GM12865 (cell line): ENCODE measurements around the gene MACC1.

Experiments
- DNase-seq: peaks from one replicate; pipeline ENCODE4 v3.0.0; 2010; ENCODE audit warnings: low read depth
- H3K4me3 ChIP-seq: 2 replicates; pipeline ENCODE4 v1.5.1; 2011; ENCODE audit warnings: mild to moderate bottlenecking, low read depth, low read length, control low read depth
- TF ChIP-seq, protein P1 (sequence below): IDR thresholded peaks from 2 replicates; pipeline ENCODE4 v1.5.1; 2011; ENCODE audit warnings: low read length, control low read depth, low read depth, inconsistent platforms; ENCODE audit not compliant: insufficient read depth; ENCODE audit errors: missing control alignments

MACC1 gene

DNA sequence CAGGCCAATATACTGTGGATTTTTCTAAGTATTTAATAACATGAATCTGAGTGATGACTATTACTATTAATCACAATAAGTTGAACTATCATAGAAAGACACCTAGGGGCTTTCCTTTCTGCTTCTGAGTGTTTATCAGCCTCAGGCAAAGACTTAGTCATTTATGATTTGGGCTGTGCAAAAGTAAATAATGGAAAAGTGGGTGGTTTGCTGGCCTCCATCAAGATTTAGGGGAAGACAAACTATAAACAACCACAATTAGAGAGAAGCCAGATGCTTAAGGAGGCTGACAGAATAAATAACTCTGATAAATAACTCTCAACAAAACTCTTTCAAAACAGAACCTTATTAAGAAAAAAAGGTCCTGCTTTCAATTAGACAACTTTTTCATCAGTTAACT is 64.7 kb downstream of the MACC1 start:
- DNase-seq: no peak
- TF ChIP-seq, protein P1, sequence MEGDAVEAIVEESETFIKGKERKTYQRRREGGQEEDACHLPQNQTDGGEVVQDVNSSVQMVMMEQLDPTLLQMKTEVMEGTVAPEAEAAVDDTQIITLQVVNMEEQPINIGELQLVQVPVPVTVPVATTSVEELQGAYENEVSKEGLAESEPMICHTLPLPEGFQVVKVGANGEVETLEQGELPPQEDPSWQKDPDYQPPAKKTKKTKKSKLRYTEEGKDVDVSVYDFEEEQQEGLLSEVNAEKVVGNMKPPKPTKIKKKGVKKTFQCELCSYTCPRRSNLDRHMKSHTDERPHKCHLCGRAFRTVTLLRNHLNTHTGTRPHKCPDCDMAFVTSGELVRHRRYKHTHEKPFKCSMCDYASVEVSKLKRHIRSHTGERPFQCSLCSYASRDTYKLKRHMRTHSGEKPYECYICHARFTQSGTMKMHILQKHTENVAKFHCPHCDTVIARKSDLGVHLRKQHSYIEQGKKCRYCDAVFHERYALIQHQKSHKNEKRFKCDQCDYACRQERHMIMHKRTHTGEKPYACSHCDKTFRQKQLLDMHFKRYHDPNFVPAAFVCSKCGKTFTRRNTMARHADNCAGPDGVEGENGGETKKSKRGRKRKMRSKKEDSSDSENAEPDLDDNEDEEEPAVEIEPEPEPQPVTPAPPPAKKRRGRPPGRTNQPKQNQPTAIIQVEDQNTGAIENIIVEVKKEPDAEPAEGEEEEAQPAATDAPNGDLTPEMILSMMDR: no peak
- H3K4me3 ChIP-seq: no peak overlapping the region

DNA sequence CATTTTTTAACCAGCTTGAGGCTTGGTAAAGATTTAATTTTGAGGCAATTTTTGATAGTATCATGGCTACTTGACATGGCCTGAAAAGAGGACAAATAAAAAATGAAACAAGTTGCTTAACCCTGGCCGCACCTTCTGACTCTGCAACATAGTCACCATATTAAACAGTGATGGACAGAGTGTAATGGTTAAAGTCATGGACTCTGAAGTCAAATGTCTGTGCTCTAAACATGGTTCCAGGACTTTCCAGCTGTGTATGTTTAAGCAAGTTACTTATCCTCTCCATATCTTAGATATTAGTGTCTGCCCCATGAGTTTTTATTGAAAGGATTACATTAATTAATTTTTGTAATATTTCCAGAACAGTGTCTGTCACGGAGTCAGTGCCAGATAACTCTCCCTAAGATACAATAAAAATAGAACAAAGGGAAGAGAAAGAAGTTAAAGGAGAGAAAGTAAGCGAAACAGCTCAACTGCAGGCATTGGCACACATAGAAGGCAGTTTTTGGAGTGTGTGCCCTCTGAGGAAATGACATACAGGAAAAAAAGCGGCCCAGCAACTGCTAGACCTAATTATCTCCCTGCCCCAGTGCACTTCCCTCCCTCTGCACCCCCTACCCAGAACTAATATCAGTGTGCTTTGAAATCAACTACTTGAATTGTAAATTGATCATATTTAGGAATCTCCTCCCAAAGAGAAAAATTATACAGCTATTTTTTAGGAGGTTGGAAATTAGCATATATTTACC is 65.3 kb downstream of the MACC1 start:
- no peak for DNase-seq
- no peak overlapping the region for H3K4me3 ChIP-seq
- TF ChIP-seq, protein P1: no peak

DNA sequence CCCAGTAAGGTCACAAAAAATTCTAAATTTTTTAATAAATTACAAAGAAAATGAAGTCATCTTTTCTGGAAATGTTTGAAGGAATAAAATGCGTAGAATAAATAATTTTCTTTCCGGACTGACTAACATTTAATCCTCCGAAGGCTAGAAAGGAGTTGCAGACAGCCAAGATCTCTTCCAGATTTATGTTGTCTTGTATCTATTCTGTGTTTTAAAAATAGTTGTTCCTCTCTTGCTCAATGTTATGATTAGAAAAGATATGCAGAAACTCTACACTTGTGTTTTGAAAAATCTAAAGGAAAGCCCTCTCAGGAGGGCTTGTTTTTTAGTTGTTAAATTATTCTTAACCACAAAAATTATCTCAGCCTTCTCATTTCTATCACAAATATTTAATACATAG is 70.7 kb downstream of the MACC1 start:
- TF ChIP-seq, protein P1: no peak
- H3K4me3 ChIP-seq: no peak overlapping the region
- no peak for DNase-seq

DNA sequence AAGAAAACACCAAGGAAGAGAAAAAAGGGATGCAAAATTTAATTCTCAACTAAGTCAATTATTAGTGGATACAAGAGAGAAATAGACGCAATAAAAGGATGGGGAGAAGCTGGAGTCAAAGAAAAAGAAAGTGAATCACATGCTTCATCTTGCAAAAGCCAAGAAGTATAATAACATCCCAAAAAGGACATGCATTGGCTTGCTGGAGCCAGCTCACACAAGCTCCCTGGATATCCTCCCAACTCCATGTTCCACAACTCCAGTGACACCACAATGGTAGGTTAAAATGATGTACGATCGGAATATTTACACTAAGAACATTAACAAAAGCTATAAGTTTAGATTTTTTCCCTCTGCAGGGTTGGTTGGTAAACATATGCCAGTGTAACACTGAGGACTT is 72.4 kb downstream of the MACC1 start:
- DNase-seq: no peak
- TF ChIP-seq, protein P1: no peak
- no peak overlapping the region for H3K4me3 ChIP-seq

DNA sequence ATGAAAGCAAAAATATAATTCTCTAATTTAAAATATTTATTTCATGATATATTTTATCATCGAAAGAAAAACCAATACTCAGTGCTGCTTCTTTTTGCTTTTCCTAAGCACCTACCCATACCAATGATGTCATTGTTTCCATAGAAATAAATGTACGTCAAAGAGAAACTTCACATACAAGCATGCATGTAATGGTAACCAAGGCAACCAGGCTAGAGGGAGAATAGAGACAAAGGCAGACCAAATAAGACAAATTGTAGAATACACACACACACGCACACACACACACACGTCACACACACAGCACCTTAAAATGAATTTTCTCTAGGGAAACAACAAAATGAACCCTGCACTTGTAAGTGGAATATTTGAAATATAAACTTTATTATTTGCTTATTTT is 75.5 kb downstream of the MACC1 start:
- no peak overlapping the region for H3K4me3 ChIP-seq
- DNase-seq: no peak
- TF ChIP-seq, protein P1: no peak

DNA sequence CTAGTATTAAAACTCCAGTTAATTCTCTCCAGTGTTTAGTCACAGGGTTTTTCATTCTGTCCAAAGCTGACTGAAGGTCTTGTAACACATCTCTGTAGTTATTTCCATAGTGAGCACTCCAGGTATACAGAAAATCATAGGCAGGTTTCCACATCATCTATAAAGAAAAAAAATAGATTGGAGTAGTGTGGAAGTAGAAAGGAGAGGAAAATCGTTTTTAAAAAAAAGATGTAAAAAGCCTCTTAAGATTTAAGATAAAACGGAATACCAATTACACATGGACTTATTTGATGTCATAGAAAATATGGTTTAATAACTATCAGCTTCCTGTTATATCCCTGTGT is 76.2 kb downstream of the MACC1 start:
- no peak for DNase-seq
- TF ChIP-seq, protein P1: no peak

DNA sequence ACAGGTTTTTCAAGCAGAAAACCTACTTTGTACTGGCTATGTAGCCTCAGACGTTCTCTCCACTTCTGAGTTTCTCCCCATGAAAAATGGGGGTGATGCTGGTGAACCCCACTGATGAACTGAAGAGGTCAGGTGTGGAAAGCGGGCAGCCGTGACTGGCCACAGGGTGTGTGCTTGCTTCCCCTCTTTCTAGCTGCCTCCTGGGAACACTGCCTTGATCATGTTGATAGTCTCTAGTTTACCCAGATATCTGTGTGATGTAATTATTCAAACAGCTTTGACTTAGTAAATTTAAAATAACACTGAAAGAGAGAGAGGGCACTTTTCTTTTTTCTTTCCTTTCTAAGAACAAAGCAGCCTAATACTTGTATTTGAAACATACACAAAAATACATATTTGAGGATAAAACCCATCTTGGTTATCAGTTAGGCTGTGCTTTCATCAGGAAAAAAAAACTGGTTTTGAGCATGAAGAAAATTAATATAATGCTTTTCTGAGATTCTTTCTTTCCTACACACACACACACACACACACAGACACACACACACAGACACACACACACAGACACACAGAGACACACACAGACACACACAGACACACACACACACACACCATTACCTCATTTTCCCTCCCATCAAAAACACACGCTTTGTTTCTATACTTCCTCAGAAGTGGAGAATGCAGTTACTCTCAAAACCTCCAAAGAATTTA is 76.7 kb downstream of the MACC1 start:
- H3K4me3 ChIP-seq: no peak overlapping the region
- DNase-seq: no peak
- TF ChIP-seq, protein P1: no peak

More for the DNA sequence above, 76.2 kb downstream of the MACC1 start:
- H3K4me3 ChIP-seq: no peak overlapping the region
